Measurements from ENCODE around the gene MARCHF6.

GRCh38 chr5:10343486-10343885 is 10.0 kb upstream of the MARCHF6 start:
- TF ChIP-seq CTCF (IDR thresholded peaks at IDR 0.05): no peak
- TF ChIP-seq POLR2A (IDR thresholded peaks at IDR 0.05): no peak
